Esophagus squamous epithelium (tissue), 4 donors: ENCODE results near the gene DOC2A.

ENCODE experiments used
- POLR2A ChIP-seq, 4 donors: fragments of 450-650 bp; IDR thresholded peaks; one replicate each; pipeline ENCODE4 v1.6.1; 2017; ENCODE audit warnings: antibody characterized with exemption in 4 of 4, mild to moderate bottlenecking in 4 of 4, moderate library complexity in 3 of 4
- TF ChIP-seq, protein P1 (sequence below), 6 experiments: fragments of 450-650 bp in 4 of 6; fragments of 200-600 bp in 2 of 6; sonication (generic) in 2 of 6; IDR thresholded peaks; one replicate each; pipeline ENCODE4 v1.5.1; 2016 to 2019; ENCODE audit warnings: antibody characterized with exemption in 6 of 6, mild to moderate bottlenecking in 4 of 6, moderate library complexity in 4 of 6

DNA sequence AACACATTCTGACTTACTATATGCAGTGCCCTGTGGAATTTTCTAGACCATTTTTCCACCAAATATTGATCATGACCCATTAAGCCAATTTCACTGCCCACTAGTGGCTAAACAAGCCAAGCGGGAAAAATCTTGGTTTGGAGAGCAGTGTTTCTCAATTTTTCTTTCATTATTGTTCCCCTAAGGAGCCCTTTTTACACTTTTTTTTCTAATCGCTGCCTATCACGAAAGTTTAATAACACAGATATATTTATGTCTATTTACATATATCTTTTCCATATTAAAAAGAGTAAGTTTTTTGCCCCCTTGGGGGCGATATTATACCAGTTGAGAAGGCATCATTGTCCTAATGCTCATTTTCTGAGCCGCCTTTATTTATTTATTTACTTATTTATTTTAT, 31.0 kb upstream of the DOC2A start:
- TF ChIP-seq, protein P1, sequence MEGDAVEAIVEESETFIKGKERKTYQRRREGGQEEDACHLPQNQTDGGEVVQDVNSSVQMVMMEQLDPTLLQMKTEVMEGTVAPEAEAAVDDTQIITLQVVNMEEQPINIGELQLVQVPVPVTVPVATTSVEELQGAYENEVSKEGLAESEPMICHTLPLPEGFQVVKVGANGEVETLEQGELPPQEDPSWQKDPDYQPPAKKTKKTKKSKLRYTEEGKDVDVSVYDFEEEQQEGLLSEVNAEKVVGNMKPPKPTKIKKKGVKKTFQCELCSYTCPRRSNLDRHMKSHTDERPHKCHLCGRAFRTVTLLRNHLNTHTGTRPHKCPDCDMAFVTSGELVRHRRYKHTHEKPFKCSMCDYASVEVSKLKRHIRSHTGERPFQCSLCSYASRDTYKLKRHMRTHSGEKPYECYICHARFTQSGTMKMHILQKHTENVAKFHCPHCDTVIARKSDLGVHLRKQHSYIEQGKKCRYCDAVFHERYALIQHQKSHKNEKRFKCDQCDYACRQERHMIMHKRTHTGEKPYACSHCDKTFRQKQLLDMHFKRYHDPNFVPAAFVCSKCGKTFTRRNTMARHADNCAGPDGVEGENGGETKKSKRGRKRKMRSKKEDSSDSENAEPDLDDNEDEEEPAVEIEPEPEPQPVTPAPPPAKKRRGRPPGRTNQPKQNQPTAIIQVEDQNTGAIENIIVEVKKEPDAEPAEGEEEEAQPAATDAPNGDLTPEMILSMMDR (IDR thresholded peaks at IDR 0.05): peak in 4 of 6 experiments; percentile 4 to 44 (median 32)
- no peak for TF ChIP-seq POLR2A (IDR thresholded peaks at IDR 0.05)
